NOMO-1 treated with dmso at 0.1 percent for 144 hours (cell line): ENCODE data around the gene NTN4.
"Not testable (repeated sequence)": the region's sequence is repeated elsewhere in the genome, so short reads cannot be mapped to it uniquely, and the experiment has no call there.

Experiments
- DNase-seq: peaks from one replicate; lab custom pipeline; 2025; ENCODE audit not compliant: unreplicated experiment; lab: John Stamatoyannopoulos, UW

NTN4 gene

GRCh38 chr12:95671265-95671664 lies 119.3 kb downstream of the NTN4 start:
- no peak for DNase-seq

DNA sequence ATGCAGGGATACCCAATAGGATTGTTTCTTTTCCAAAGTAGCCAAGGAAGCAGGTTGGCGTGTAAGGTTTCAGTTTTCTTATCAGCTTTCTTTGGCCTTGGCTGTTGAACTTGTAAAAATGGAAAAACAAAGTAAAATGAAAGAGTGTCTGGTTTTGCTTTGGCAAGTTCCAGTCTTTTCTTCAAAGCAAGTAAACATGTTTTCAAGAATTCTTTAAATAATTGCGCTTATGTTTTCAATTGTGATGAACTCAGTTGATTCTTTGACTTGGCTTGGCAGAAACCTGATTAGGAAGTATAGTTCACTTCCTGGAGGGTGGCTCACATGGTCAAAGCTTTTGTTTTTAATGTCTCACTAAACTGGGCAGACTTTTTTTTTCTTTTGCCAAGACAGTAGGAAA lies 127.0 kb downstream of the NTN4 start:
- no peak for DNase-seq

- DNase-seq, result no peak
These were observed 129.2 kb downstream of the NTN4 start for GRCh38 chr12:95661360-95661759.

GRCh38 chr12:95658386-95658785 lies 132.2 kb downstream of the NTN4 start:
- DNase-seq, result no peak

GRCh38 chr12:95654665-95655064 lies 135.9 kb downstream of the NTN4 start:
- not testable (repeated sequence) for DNase-seq

DNA sequence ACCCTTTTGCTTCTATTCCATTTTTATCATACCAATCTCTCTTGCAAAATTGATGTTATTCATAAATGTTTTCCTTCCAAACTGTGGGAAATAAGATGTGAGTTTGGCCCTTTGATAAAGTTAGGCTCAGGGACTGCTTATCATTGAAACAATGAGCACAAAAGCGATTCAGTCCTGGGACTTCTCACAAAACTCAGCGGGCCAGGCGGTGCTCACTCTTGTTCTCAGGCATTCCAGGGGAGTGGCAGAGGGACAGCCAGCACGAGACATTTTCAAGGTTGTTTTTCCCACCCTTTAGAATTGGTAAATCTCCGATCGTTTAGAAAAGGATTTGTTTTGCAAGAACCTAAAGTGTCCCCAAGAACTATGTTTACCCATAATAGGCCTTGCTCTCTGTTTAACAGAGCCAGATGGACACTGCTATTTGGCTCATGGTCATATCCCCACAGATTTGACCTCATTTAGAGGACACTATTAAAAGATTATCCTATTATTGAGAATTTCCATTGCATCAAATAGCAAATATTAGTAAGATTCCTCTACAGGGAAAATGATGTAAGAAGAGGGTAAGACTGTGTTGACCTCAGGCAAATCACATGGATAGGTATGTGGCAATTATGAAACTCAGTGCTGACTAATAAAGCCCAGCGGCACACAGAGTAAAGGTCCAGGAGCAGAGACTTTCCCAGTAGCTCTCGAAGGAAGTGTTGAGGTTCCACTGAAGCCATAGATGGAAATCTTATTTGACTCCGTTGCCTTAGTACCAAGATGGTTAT lies 136.6 kb downstream of the NTN4 start:
- no peak for DNase-seq

DNA sequence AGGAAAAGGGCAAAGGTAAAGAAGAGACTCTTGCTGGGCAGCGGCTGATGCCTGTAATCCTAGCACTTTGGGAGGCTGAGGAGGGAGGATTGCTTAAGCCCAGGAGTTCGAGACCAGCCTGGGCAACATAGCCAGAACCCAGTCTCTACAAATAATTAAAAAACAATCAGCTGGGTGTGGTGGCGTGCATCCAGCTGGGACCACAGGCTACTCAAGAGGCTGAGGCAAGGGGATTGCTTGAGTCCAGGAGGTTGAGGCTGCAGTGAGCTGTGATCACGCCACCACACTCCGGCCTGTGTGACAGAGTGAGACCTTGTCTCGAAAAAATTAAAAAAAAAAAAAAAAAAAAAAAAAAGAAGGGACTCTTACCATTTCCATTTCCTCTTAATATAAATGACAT lies 138.9 kb downstream of the NTN4 start:
- no peak for DNase-seq

- DNase-seq, result no peak
These were observed 141.4 kb downstream of the NTN4 start for GRCh38 chr12:95648990-95649791.

GRCh38 chr12:95646781-95647190 lies 143.8 kb downstream of the NTN4 start:
- no peak for DNase-seq

DNA sequence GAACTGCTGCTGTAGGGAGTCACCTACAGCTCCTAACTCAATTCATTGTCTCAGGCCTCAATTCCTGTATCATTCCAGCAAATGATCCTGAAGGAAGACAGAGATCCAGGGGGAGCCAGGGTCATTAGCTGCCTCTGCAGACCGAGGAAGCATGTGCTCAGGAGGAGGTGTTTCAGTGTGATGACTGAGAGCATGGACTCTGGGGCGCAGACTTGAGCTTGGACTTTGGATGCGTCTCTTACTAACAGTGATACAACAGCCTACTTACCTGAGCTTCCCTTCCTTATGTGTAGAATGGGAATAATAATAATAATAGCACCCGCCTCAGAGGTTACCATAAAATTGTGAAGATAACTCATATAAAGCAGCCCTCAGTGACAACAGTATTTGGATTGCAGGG lies 147.3 kb downstream of the NTN4 start:
- no peak for DNase-seq

- DNase-seq, result no peak
These were observed 148.0 kb downstream of the NTN4 start for GRCh38 chr12:95642583-95642982.

DNA sequence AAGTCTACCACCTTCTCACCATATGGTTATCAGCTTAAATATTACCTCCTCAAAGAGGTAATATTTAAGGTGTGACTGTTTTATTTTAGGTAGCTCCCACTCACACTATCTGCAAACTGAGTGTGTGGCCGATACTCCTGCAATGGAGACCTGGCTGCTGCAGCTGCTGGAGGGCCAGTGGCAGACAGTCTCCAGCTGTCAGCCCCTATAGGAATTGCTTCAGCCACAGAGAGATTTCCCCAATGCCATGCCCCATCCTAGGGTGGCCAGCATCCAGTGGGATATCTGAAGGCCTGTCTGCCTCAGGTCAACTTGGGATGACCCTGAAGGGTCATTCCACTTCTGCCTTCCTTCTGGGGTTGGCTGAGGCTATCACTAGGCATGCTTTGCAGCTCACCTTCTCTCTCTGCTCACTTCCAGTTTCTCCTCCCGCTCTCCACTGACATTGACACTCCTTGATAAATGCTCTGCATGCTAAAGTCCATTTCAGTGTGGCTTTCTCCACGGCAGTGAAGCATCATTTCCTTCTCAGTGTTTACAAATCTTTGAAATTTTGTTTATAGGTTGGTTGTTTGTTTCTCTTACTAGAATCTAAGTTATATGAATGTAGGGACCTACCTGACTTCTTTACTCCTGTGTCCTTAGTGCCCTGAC lies 149.1 kb downstream of the NTN4 start:
- DNase-seq, result no peak

DNA sequence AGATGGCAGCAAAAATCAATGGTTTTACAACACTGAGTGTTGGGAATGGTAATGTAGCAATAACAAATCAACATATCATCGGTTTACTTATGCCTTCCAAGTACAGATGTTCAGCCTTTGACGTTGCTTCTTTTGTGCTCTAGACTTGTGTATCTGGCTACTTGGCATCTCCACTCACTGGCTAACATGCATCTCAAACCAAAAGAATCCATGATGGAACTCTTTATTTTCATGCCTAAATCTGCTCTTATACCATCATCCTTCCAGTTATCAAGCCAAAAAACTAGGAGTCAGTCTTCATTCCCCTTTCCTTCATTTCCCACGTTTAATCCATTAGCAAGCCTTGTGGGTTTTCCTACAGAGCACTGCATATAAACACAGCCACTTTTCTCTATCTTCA lies 150.0 kb downstream of the NTN4 start:
- no peak for DNase-seq

DNA sequence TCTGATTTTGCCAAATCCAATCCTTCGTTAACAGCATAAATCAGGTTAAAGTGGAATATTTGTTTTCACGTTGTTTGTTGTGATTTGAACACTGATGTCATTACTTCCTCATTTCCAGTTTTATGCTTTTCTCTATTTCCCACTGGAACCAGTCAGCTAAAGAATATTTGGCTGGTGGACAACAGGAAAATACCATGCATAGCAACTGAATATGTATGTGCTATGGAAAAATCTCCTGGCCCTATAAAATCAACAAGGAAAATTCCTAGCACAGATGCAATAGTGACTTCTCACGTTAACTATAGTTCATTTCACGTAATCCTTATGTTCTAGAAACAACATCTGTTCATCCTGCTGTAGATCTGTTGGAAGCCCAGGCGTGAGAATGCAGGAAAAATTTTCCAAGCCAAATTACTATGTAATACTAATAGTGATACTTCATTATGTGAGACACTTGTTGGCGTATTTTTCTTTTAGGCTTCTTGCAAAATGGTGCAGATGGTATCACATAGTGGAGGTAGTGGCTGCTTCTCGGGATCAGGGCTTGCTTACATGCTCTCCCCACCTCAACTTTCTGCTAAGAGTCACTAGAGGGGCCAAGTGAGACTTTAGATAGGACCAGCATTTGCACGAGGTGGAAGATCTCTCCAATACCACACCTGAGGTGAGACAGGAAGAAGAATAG lies 153.0 kb downstream of the NTN4 start:
- no peak for DNase-seq

GRCh38 chr12:95637010-95637409 lies 153.6 kb downstream of the NTN4 start:
- DNase-seq, result no peak

- no peak for DNase-seq
These were observed 155.6 kb downstream of the NTN4 start for GRCh38 chr12:95634622-95635621.

DNA sequence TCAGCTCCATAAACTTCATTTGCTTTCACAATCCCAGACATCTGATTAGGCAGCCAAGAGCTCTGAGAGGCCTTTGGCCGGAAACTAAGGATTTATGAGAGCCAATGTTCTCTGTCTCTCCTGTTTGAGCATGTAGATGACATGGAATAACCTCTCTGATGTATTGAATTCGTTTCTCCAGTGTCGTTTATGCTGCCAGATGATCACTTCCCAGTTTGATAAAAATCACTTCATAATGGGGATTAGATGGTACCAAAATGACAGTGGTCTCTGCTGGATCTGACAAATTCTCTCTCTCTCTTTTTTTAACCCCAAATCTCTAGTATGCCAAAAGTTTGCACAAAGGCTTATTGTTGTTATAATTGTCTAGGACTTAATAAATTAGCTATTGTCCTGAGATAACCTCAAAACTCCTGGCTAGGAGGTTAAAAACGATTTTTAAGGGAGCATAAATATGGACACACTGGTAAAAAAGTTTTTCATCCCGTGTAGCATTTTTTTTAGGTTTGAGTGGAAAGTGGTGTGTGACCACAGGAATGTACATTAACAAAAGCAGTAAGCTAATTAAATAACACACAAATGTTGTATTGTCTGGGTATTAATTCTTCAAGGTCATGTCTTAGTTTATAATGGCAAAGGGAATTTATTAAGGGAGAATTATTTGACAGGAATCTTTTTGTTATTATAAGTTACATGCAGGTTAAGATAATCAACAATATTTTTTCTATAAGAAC lies 156.7 kb downstream of the NTN4 start:
- DNase-seq, result no peak

DNA sequence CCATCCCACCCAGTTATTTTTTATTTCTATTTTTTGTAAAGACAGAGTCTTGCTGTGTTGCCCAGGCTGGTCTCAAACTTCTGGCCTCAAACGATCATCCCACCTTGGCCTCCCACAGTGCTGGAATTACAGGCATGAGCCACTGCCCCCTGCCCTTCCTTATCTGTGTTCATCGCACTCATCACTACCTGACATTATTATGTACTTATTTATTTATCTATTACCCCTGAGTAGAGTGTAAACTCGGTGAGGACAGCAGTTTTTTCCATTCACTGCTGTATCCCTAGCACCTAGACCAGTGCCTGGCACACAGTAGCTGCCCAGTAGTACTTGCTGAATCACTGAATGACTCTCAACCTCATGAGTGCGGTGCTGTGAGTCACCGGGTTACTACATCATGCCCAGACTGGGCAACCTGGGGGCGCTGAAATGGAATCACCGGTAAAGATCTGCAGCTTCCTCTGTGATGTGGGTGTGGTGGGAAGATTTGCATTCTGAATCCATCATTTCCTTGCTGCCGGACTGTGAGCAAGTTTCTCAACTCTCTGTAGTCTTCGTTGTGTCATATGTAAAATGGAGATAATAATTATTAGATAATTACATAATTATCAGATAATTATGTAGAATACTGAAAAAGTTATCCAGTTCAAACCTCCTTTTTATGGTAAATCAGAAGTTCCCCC lies 157.4 kb downstream of the NTN4 start:
- no peak for DNase-seq

DNA sequence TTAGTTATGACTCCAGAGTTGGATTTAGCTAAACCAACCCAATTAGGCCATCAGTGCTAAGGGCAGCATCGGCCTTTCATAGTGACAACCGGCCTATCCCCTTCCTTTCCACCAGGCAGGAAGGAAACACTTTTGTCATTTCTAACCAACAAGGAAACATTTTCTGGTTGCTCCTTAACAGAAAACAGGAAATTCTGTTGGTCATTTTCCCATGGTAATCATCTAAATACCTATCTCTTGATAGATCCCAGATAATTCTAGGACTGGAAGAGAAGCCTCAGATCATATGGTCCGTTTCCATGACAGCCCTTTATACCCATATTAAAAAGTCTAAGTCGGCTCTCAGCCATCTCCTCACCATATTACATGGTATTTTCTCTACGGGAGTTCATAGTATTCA lies 160.1 kb downstream of the NTN4 start:
- DNase-seq, result no peak
